Measurements from ENCODE around the gene FBXO46.

GRCh38 chr19:45670670-45671453 is 59.8 kb downstream of the FBXO46 start:
- no peak for TF ChIP-seq PATZ1 (CRISPR knock-in tag; IDR thresholded peaks at IDR 0.05; ENCODE audit: borderline replicate concordance)
- TF ChIP-seq CSRNP3 (CRISPR knock-in tag; IDR thresholded peaks at IDR 0.05) = no peak
- TF ChIP-seq GLIS3 (CRISPR knock-in tag; IDR thresholded peaks at IDR 0.05) = no peak
- TF ChIP-seq RARB (CRISPR knock-in tag; IDR thresholded peaks at IDR 0.05) = no peak
- no peak for TF ChIP-seq ARNTL (CRISPR knock-in tag; IDR thresholded peaks at IDR 0.05; ENCODE audit: borderline replicate concordance, low read depth)
- TF ChIP-seq BACH2 (CRISPR knock-in tag; IDR thresholded peaks at IDR 0.05; ENCODE audit: borderline replicate concordance) = no peak
- TF ChIP-seq ZFP3 (CRISPR knock-in tag; IDR thresholded peaks at IDR 0.05) = no peak
- no peak for TF ChIP-seq CSDC2 (CRISPR knock-in tag; IDR thresholded peaks at IDR 0.05)
- no peak for TF ChIP-seq ZNF565 (CRISPR knock-in tag; conservative IDR thresholded peaks at IDR 0.05; ENCODE audit: low read depth)
- TF ChIP-seq OSR1 (CRISPR knock-in tag; IDR thresholded peaks at IDR 0.05) = no peak
- TF ChIP-seq, protein P1, sequence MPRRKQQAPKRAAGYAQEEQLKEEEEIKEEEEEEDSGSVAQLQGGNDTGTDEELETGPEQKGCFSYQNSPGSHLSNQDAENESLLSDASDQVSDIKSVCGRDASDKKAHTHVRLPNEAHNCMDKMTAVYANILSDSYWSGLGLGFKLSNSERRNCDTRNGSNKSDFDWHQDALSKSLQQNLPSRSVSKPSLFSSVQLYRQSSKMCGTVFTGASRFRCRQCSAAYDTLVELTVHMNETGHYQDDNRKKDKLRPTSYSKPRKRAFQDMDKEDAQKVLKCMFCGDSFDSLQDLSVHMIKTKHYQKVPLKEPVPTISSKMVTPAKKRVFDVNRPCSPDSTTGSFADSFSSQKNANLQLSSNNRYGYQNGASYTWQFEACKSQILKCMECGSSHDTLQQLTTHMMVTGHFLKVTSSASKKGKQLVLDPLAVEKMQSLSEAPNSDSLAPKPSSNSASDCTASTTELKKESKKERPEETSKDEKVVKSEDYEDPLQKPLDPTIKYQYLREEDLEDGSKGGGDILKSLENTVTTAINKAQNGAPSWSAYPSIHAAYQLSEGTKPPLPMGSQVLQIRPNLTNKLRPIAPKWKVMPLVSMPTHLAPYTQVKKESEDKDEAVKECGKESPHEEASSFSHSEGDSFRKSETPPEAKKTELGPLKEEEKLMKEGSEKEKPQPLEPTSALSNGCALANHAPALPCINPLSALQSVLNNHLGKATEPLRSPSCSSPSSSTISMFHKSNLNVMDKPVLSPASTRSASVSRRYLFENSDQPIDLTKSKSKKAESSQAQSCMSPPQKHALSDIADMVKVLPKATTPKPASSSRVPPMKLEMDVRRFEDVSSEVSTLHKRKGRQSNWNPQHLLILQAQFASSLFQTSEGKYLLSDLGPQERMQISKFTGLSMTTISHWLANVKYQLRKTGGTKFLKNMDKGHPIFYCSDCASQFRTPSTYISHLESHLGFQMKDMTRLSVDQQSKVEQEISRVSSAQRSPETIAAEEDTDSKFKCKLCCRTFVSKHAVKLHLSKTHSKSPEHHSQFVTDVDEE (CRISPR knock-in tag; IDR thresholded peaks at IDR 0.05) = no peak
- TF ChIP-seq ISL1 (CRISPR knock-in tag; IDR thresholded peaks at IDR 0.05) = no peak

Data from SK-N-SH treated with all-trans-retinoic acid at 6 μM for 48 hours (cell line).